A673 (cell line): Measurements from ENCODE around the gene AHRR. TPM values are rescaled to one million over a fixed set of nuclear protein-coding genes. Genes with fewer than 3 reads are reported as not detected.

ENCODE experiments used
- BruUV-seq: library from RNA; stranded (reverse); fragments of 400-500 nt; replicated peaks from 2 replicates; lab custom pipeline; 2021; lab: Mats Ljungman, UMichigan
- CTCF ChIA-PET: fragments of 300-600 bp; sonication (Branson Sonifier 250); formaldehyde crosslinking; loops from one replicate; lab custom pipeline; 2022; ENCODE audit warnings: antibody characterized with exemption; lab: Charles Lee
- POLR2A ChIA-PET: fragments of 300-600 bp; sonication (Branson Sonifier 250); formaldehyde crosslinking; loops from one replicate; lab custom pipeline; 2022; ENCODE audit warnings: antibody characterized with exemption; ENCODE audit not compliant: low non-redundant PET; lab: Charles Lee
- DNase-seq: peaks from one replicate; pipeline ENCODE4 v3.0.0-alpha.2; 2015; ENCODE audit warnings: low spot score
- H3K27ac ChIP-seq: fragments of 200-600 bp; sonication (generic); 2 replicates; pipeline ENCODE4 v1.5.1; 2016; ENCODE audit warnings: mixed run types, low read depth, mild to moderate bottlenecking, mixed read lengths, antibody characterized with exemption, low read length; ENCODE audit not compliant: poor library complexity, severe bottlenecking
- H3K27me3 ChIP-seq: fragments of 200-600 bp; sonication (generic); replicated peaks from 2 replicates; pipeline ENCODE4 v1.6.1; 2017; ENCODE audit warnings: mixed run types, low read depth, mild to moderate bottlenecking, mixed read lengths, antibody characterized with exemption, low read length; ENCODE audit not compliant: insufficient read depth, poor library complexity
- H3K36me3 ChIP-seq: fragments of 200-600 bp; sonication (generic); 2 replicates; pipeline ENCODE4 v1.6.1; 2016; ENCODE audit warnings: mixed run types, mild to moderate bottlenecking, mixed read lengths, antibody characterized with exemption, low read length; ENCODE audit not compliant: insufficient read depth, poor library complexity, severe bottlenecking
- H3K4me1 ChIP-seq: fragments of 200-600 bp; sonication (generic); 2 replicates; pipeline ENCODE4 v1.6.1; 2017; ENCODE audit warnings: mixed run types, mild to moderate bottlenecking, mixed read lengths, antibody characterized with exemption, low read length; ENCODE audit not compliant: insufficient read depth, poor library complexity, severe bottlenecking
- H3K4me3 ChIP-seq: fragments of 200-600 bp; sonication (generic); 2 replicates; pipeline ENCODE4 v1.5.1; 2016; ENCODE audit warnings: low read depth, mixed run types, mild to moderate bottlenecking, mixed read lengths, low read length; ENCODE audit not compliant: poor library complexity, severe bottlenecking
- H3K9me3 ChIP-seq: fragments of 200-600 bp; sonication (generic); 2 replicates; pipeline ENCODE4 v1.6.1; 2016; ENCODE audit warnings: mixed run types, low read depth, mild to moderate bottlenecking, mixed read lengths, antibody characterized with exemption, low read length; ENCODE audit not compliant: poor library complexity, severe bottlenecking
- EZH2 ChIP-seq: fragments of 200-600 bp; sonication (generic); IDR thresholded peaks from 2 replicates; pipeline ENCODE4 v1.6.1; 2017; ENCODE audit warnings: borderline replicate concordance, low read depth, mild to moderate bottlenecking, mixed read lengths, antibody characterized with exemption, low read length; ENCODE audit not compliant: poor library complexity, severe bottlenecking
- intact Hi-C: fragments of 100-400 bp; cut with micrococcal nuclease; formaldehyde crosslinking; loops from one replicate; pipeline ENCODE4 v1.10.0; 2022; ENCODE audit not compliant: unreplicated experiment
- total RNA-seq: library from RNA; stranded (reverse); gene quantifications from 2 replicates; pipeline ENCODE4 v1.2.3, GENCODE V29; 2021
- TF ChIP-seq, protein P1 (sequence below): fragments of 300-800, 200-600 bp; sonication (generic); conservative IDR thresholded peaks from 2 replicates; pipeline ENCODE4 v1.5.1; 2017; ENCODE audit warnings: low read depth, mild to moderate bottlenecking, antibody characterized with exemption, low read length, moderate library complexity, mixed read lengths

The AHRR gene
- total RNA-seq, 1 experiment from 2014 or later, result 2.2 TPM

DNA sequence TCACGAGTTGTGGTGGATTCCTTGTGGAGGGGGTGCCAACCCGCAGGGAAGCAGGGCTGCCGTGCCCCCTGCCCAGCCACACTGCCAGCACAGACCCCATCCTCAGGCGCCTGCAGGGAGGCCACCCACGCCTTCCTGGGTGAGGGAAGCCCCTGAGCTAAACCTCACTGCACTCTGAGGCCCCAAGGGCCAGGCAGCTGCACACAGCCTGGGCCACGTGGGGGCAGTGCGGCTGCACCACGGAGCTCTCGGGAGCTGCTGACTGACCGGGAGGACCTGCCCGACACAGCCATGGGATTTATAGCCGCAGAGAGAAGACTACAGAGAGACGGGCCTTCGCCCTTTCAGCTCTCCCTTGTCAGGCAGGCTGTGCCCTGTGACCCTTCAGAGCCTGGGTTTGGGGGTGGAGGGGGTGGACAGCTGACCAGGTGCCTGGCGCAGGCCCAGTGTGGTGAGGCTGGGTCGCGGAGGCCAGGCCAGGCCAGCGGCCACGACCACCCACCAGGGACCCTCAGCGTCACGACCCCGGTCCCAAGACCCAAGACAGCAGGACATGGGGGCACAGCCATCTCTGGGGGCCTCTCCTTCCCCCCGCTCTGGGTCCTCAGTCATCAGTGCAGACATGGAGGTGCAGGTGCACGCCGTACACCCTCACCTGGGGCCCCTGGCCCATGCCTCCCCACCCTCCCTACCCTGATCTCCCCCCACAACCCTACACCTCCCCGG, 4.3 kb upstream of the AHRR start:
- no peak for TF ChIP-seq EZH2
- TF ChIP-seq, protein P1, sequence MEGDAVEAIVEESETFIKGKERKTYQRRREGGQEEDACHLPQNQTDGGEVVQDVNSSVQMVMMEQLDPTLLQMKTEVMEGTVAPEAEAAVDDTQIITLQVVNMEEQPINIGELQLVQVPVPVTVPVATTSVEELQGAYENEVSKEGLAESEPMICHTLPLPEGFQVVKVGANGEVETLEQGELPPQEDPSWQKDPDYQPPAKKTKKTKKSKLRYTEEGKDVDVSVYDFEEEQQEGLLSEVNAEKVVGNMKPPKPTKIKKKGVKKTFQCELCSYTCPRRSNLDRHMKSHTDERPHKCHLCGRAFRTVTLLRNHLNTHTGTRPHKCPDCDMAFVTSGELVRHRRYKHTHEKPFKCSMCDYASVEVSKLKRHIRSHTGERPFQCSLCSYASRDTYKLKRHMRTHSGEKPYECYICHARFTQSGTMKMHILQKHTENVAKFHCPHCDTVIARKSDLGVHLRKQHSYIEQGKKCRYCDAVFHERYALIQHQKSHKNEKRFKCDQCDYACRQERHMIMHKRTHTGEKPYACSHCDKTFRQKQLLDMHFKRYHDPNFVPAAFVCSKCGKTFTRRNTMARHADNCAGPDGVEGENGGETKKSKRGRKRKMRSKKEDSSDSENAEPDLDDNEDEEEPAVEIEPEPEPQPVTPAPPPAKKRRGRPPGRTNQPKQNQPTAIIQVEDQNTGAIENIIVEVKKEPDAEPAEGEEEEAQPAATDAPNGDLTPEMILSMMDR, result peak; percentile 78
- ChIA-PET CTCF (interaction anchor here (0.9 to 1.1 kb wide), 2 partner anchors 113 to 115 kb away, joined by 3 to 7 read pairs; no protein-coding TSS in a partner anchor), POLR2A (interaction anchor here (0.6 kb wide), 1 partner anchor 224 kb away, joined by 3 read pairs; no protein-coding TSS in a partner anchor)
- BruUV-seq, result no TSS peak
- Histone ChIP-seq H3K4me1 (peaks cover 16% of the 10 kb centered on the region), H3K4me3 (no peak overlapping the region), H3K9me3 (no peaks in the 10 kb centered on the region), H3K27ac (no peak overlapping the region), H3K27me3 (peaks cover 29% of the 10 kb centered on the region), H3K36me3 (peaks cover 6% of the 10 kb centered on the region)
- peak; percentile 78 for DNase-seq
- intact Hi-C loops, result loop anchor here (5.0 kb wide), 1 partner anchor 115 kb away; no protein-coding TSS in a partner anchor

DNA sequence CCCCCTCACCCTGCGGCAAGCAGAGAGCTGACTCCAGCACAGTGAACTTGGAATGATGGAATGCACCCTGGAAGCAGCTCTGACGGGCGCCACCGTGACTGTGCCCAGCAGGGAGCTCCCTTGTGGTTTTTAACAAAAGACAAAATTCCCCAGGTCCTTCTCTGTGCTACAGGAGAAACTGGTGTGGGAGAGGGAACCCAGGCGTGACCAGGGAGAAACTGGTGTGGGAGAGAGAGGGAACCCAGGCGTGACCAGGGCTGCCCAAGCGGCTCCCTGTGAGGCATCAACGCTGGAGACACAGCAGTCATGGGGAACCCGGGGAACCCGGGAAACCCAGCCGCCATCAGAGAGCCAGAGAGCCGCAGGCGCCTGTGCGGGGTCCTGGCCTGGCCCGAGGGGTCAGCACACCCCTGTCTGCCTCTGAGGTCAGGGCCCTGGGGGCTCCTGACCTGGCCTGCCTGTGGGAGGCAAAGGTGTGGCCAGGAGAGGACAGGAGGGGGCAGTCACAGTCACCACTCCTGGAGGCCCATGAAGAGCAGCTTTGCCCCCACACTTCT, 3.1 kb upstream of the AHRR start:
- H3K4me3 ChIP-seq, result no peak overlapping the region
- no peak overlapping the region for H3K27ac ChIP-seq
- POLR2A ChIA-PET, result interaction anchor here (0.6 kb wide), 2 partner anchors 28 to 776 kb away, joined by 4 to 5 read pairs; no protein-coding TSS in a partner anchor
- BruUV-seq, result no TSS peak
- no peaks in the 10 kb centered on the region for H3K9me3 ChIP-seq
- CTCF ChIA-PET, result interaction anchor here (0.6 kb wide), 1 partner anchor 20 kb away, joined by 5 read pairs; no protein-coding TSS in a partner anchor
- H3K27me3 ChIP-seq, result peaks cover 36% of the 10 kb centered on the region
- DNase-seq, result peak; percentile 72
- peaks cover 6% of the 10 kb centered on the region for H3K36me3 ChIP-seq
- intact Hi-C loops, result loop anchor here (5.0 kb wide), 1 partner anchor 114 kb away; no protein-coding TSS in a partner anchor
- peaks cover 16% of the 10 kb centered on the region for H3K4me1 ChIP-seq
- TF ChIP-seq, protein P1, result no peak
- no peak for TF ChIP-seq EZH2

GRCh38 chr5:318931-319601, 2.4 kb upstream of the AHRR start:
- no peak overlapping the region for H3K4me3 ChIP-seq
- peaks cover 6% of the 10 kb centered on the region for H3K36me3 ChIP-seq
- DNase-seq, result no peak
- intact Hi-C loops, result loop anchor here (5.0 kb wide), 1 partner anchor 113 kb away; no protein-coding TSS in a partner anchor
- H3K4me1 ChIP-seq, result peaks cover 16% of the 10 kb centered on the region
- ChIA-PET POLR2A (no interaction called here), CTCF (no interaction called here)
- no TSS peak for BruUV-seq
- peaks cover 36% of the 10 kb centered on the region for H3K27me3 ChIP-seq
- TF ChIP-seq, protein P1, result no peak
- no peak for TF ChIP-seq EZH2
- no peaks in the 10 kb centered on the region for H3K9me3 ChIP-seq
- H3K27ac ChIP-seq, result no peak overlapping the region
